ENCODE results near the gene GLT1D1.

GLT1D1 gene

GRCh38 chr12:128856035-128856790, 2.9 kb downstream of the GLT1D1 start:
- no peak for DNase-seq

- no peak for DNase-seq
These were observed 3.5 kb downstream of the GLT1D1 start for GRCh38 chr12:128856791-128857078.

GRCh38 chr12:128857133-128857763, 4.0 kb downstream of the GLT1D1 start:
- DNase-seq, result peak; percentile 24

GRCh38 chr12:128859311-128859710, 6.0 kb downstream of the GLT1D1 start:
- no peak for DNase-seq

- DNase-seq, result no peak
These were observed 8.1 kb downstream of the GLT1D1 start for GRCh38 chr12:128861226-128862016.

- no peak for DNase-seq
These were observed 10.7 kb downstream of the GLT1D1 start for GRCh38 chr12:128863957-128864356.

- peak; percentile 19 for DNase-seq
These were observed 11.4 kb downstream of the GLT1D1 start for GRCh38 chr12:128864516-128865186.

- DNase-seq, result no peak
These were observed 14.2 kb downstream of the GLT1D1 start for GRCh38 chr12:128867466-128867865.

- no peak for DNase-seq
These were observed 18.2 kb downstream of the GLT1D1 start for GRCh38 chr12:128871516-128871892.

GRCh38 chr12:128872303-128872702, 19.0 kb downstream of the GLT1D1 start:
- no peak for DNase-seq

- DNase-seq, result no peak
These were observed 23.3 kb downstream of the GLT1D1 start for GRCh38 chr12:128876559-128876958.

GRCh38 chr12:128879898-128880764, 26.9 kb downstream of the GLT1D1 start:
- DNase-seq, result no peak

- no peak for DNase-seq
These were observed 38.6 kb downstream of the GLT1D1 start for GRCh38 chr12:128891856-128892255.

- no peak for DNase-seq
These were observed 50.0 kb downstream of the GLT1D1 start for GRCh38 chr12:128903236-128903635.

GRCh38 chr12:128905003-128905544, 51.8 kb downstream of the GLT1D1 start:
- no peak for DNase-seq

- DNase-seq, result no peak
These were observed 53.3 kb downstream of the GLT1D1 start for GRCh38 chr12:128906485-128907137.

- DNase-seq, result no peak
These were observed 55.0 kb downstream of the GLT1D1 start for GRCh38 chr12:128908254-128908653.

- DNase-seq, result no peak
These were observed 56.4 kb downstream of the GLT1D1 start for GRCh38 chr12:128909653-128910052.

- no peak for DNase-seq
These were observed 57.4 kb downstream of the GLT1D1 start for GRCh38 chr12:128910629-128911028.

- DNase-seq, result no peak
These were observed 58.6 kb downstream of the GLT1D1 start for GRCh38 chr12:128911861-128912260.

GRCh38 chr12:128914908-128915563, 61.8 kb downstream of the GLT1D1 start:
- DNase-seq, result peak; percentile 81

Data from hematopoietic multipotent progenitor cell treated with erythropoietin and hydrocortisone succinate and interleukin-3 and kit ligand, for 4 days (in vitro differentiated cells).